Measurements from ENCODE around the gene KRTAP5-6. TPM values are rescaled to one million over a fixed set of nuclear protein-coding genes. Genes with fewer than 3 reads are reported as not detected.

KRTAP5-6 gene
- polyA plus RNA-seq, 2 donors = not detected

DNA sequence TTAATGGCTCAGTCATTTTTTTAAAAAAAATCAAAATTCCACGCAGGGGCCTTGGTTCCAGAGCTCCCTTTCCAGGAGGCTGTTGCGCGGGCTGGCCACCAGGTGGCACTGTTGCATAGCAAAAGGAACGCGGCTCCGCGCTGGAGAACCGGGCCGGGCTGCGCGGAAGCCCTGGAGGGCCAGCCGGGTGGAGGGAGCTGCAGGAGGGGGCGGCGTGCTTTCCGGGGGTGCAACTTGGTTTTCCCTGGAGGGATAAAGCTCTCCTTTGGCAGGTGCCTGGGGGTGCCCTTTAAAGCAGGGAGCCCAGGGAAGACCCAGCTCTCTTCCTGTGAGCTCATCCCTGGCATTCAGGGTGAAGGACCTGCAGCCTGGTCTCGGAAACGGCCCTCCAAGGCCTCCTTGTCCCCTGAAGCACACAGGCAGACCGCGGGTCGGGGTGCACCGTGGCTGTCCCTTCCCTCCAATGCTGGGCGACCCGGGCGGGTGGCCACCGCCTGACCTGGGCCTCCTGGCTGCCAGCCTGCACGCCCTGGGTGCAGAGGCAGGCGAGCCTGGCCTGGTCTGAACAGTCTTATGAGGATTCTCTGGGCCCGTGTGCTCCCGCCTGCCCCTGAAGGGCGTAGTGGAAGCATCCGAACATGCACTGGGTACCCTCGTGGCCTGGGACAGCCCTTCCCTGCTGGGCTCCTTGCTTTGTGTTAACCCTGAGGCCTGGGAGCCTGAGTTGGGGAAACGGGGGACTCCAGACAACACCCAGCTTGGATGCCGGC, 44.0 kb upstream of the KRTAP5-6 start:
- peaks cover 0 to 8% of the 10 kb centered on the region in 2 donors for H3K4me1 ChIP-seq (ENCODE audit: control insufficient read depth in 2 of 2, insufficient read depth in 2 of 2, low read length in 1 of 2)

DNA sequence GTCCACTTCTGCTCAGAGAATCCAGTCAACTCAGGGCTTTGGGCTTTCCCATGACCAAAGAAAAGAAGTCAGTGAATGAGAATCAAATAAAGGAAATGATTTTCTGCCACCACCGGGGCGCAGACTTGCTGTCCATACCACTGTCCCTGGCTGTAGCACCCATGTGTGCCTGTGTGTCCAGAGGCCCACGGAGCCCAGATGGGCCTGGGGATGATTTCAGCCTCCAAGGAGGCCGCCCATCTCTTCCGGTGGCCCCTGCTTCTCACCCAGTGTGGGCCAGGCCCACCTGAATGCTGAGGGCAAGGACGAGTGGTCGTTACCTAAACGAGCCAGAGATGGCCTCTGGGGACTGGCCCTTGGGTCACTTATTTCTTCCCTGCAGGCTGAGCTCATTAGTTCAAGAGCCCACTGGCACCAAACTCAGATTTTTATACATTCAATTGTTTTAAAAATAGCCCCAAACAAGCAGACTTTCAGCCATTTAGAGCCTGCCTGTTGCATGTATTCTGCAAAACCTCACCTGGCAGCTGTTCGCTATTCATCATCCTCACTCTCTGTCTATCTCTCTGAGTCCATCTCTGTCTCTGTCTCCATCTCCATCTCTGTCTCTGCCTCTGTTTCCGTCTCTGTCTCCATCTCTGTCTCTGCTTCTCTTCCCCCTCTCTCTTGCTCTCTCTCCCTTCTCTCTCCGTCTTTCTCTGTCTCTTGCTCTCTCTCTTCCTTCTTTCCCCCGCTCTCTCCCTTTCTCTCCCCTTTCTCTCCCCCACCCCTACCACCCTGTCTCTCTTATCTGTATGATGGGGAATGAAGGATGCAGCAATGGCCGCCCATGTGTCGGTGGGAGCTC, 43.2 kb upstream of the KRTAP5-6 start:
- Histone ChIP-seq H3K4me1 (ENCODE audit: control insufficient read depth in 2 of 2, insufficient read depth in 2 of 2, low read length in 1 of 2) (peaks cover 0 to 8% of the 10 kb centered on the region in 2 donors), H3K27ac (ENCODE audit: low read depth in 2 of 2, low read length in 1 of 2) (no peak overlapping the region), H3K36me3 (ENCODE audit: control insufficient read depth in 2 of 2, insufficient read depth in 2 of 2, low read length in 1 of 2) (no peaks in the 10 kb centered on the region), H3K4me3 (ENCODE audit: low read depth in 1 of 2, low read length in 2 of 2) (no peak overlapping the region), H3K27me3 (ENCODE audit: control insufficient read depth in 1 of 2, insufficient read depth in 2 of 2, low read length in 2 of 2) (no peaks in the 10 kb centered on the region), H3K9me3 (ENCODE audit: control insufficient read depth in 2 of 2, insufficient read depth in 1 of 2, low read depth in 1 of 2, low read length in 1 of 2) (no peaks in the 10 kb centered on the region)
- WGBS, 2 donors = 89 to 90% methylated on average over 14 of the region's 14 CpGs

More for the DNA sequence above, 44.0 kb upstream of the KRTAP5-6 start:
- Histone ChIP-seq H3K27me3 (ENCODE audit: control insufficient read depth in 1 of 2, insufficient read depth in 2 of 2, low read length in 2 of 2) (no peaks in the 10 kb centered on the region), H3K36me3 (ENCODE audit: control insufficient read depth in 2 of 2, insufficient read depth in 2 of 2, low read length in 1 of 2) (no peaks in the 10 kb centered on the region), H3K4me3 (ENCODE audit: low read depth in 1 of 2, low read length in 2 of 2) (no peak overlapping the region), H3K27ac (ENCODE audit: low read depth in 2 of 2, low read length in 1 of 2) (no peak overlapping the region), H3K9me3 (ENCODE audit: control insufficient read depth in 2 of 2, insufficient read depth in 1 of 2, low read depth in 1 of 2, low read length in 1 of 2) (no peaks in the 10 kb centered on the region)
- 27 to 29% methylated on average over 34 of the region's 34 CpGs for WGBS, 2 donors

DNA sequence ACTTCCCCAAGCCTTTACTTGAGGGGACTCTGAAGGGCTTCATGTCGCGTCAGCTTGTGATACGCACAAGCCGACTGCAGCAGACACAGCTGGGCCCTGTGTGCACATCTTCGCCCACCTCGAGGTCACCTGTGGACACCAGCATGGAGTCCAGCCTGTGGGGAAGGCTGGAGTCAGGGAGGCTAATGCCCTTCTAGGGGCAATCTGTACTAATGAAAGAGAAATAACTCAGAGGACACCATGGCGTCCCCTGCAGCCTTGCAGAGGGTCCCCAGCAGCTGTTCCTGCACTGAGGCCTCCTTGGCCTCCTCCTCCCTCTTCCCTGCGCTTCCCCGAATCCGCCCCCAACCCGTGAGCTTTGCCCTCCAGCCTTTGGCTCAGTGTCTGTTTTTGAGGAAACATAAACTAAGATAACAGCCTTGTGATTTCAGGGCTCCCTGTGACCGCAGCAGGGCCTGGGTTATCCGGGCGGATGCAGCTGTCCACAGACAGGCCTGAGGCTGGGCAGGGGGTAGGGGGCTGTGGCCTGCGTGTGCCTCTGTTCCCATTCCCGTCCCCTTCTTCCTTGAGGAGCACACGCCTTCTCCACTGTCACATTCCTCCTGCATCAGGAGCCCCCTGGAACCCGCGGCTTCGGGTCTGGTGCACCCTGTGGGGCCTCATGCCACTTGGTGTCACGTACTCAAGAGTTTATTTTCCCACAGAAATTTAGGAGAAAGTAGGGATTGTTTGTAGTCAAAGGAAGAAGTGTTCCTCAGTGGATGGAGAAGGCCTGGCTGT, 42.4 kb upstream of the KRTAP5-6 start:
- H3K9me3 ChIP-seq (ENCODE audit: control insufficient read depth in 2 of 2, insufficient read depth in 1 of 2, low read depth in 1 of 2, low read length in 1 of 2) = no peaks in the 10 kb centered on the region
- H3K36me3 ChIP-seq (ENCODE audit: control insufficient read depth in 2 of 2, insufficient read depth in 2 of 2, low read length in 1 of 2) = no peaks in the 10 kb centered on the region
- no peak overlapping the region for H3K27ac ChIP-seq (ENCODE audit: low read depth in 2 of 2, low read length in 1 of 2)
- no peaks in the 10 kb centered on the region for H3K27me3 ChIP-seq (ENCODE audit: control insufficient read depth in 1 of 2, insufficient read depth in 2 of 2, low read length in 2 of 2)
- WGBS, 2 donors = 68 to 71% methylated on average over 20 to 21 of the region's 21 CpGs
- H3K4me1 ChIP-seq (ENCODE audit: control insufficient read depth in 2 of 2, insufficient read depth in 2 of 2, low read length in 1 of 2) = peaks cover 0 to 8% of the 10 kb centered on the region in 2 donors
- H3K4me3 ChIP-seq (ENCODE audit: low read depth in 1 of 2, low read length in 2 of 2) = no peak overlapping the region

DNA sequence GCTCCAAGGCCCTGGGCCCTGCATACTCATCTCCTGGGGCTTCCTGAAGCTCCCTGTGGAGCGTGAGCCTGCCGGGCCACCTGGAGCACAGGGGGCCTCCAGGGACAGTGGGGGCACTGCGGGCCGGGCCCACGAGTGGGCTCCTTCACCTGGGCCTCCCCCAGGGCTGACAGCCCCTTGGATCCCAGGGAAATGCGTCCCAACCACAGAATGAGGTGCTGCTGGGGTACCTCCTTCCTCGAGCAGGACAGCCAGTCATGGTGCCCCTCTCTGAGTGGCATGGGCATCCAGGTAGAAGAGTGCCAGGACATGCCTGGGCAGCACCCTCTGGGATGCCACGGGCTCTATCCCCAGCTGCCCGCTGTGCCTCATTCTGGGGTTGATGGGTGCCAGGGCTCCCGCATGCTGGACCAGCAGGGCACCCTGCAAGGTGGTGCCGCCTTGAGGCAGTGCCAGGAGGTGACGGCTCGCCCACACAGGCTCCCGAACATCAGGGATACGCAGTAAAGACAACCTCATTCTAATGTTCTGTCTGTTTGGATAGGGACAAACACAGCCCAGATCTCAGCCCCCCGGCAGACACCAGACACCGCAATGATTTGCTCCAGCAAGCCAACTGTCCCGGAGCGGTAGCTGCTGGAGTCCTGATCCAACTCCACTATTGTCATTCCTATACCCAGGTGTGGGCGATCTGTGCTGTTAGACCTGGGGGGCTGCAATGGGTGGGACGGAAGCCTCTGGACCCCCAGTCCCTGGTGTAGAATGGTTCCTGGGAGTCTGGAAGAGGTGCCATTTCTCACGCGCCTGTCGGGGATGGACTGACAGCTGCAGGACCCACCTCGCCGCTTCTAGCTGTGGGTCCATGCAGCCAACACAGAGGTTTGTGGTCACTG, 41.6 kb upstream of the KRTAP5-6 start:
- no peaks in the 10 kb centered on the region for H3K9me3 ChIP-seq (ENCODE audit: control insufficient read depth in 2 of 2, insufficient read depth in 1 of 2, low read depth in 1 of 2, low read length in 1 of 2)
- H3K4me1 ChIP-seq (ENCODE audit: control insufficient read depth in 2 of 2, insufficient read depth in 2 of 2, low read length in 1 of 2) = peaks cover 0 to 8% of the 10 kb centered on the region in 2 donors
- H3K27me3 ChIP-seq (ENCODE audit: control insufficient read depth in 1 of 2, insufficient read depth in 2 of 2, low read length in 2 of 2) = no peaks in the 10 kb centered on the region
- 64 to 71% methylated on average over 26 of the region's 26 CpGs for WGBS, 2 donors
- no peaks in the 10 kb centered on the region for H3K36me3 ChIP-seq (ENCODE audit: control insufficient read depth in 2 of 2, insufficient read depth in 2 of 2, low read length in 1 of 2)
- no peak overlapping the region for H3K27ac ChIP-seq (ENCODE audit: low read depth in 2 of 2, low read length in 1 of 2)
- H3K4me3 ChIP-seq (ENCODE audit: low read depth in 1 of 2, low read length in 2 of 2) = no peak overlapping the region

DNA sequence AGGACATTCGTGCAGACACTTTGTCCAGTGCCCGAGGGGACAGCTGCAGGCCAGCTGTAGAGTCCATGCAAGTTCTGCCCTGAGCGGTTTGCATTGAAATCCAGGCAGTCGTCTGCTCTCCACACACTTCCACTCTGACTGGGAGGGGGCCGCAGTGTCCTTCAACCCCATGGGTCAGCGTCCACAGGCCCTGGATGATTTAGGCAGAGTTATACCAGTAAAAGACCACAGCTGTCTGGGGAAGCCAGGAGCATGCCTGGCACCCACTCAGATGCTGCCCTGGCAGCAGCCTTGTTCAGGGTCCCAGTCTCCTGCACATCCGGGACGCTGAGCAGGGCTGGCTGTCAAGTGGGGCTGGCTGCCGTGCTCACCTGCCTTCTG, 40.9 kb upstream of the KRTAP5-6 start:
- Histone ChIP-seq H3K4me1 (ENCODE audit: control insufficient read depth in 2 of 2, insufficient read depth in 2 of 2, low read length in 1 of 2) (peaks cover 0 to 2% of the 10 kb centered on the region in 2 donors), H3K27me3 (ENCODE audit: control insufficient read depth in 1 of 2, insufficient read depth in 2 of 2, low read length in 2 of 2) (no peaks in the 10 kb centered on the region), H3K4me3 (ENCODE audit: low read depth in 1 of 2, low read length in 2 of 2) (no peak overlapping the region), H3K9me3 (ENCODE audit: control insufficient read depth in 2 of 2, insufficient read depth in 1 of 2, low read depth in 1 of 2, low read length in 1 of 2) (no peaks in the 10 kb centered on the region), H3K27ac (ENCODE audit: low read depth in 2 of 2, low read length in 1 of 2) (no peak overlapping the region), H3K36me3 (ENCODE audit: control insufficient read depth in 2 of 2, insufficient read depth in 2 of 2, low read length in 1 of 2) (no peaks in the 10 kb centered on the region)
- 79 to 80% methylated on average over 9 of the region's 9 CpGs for WGBS, 2 donors

DNA sequence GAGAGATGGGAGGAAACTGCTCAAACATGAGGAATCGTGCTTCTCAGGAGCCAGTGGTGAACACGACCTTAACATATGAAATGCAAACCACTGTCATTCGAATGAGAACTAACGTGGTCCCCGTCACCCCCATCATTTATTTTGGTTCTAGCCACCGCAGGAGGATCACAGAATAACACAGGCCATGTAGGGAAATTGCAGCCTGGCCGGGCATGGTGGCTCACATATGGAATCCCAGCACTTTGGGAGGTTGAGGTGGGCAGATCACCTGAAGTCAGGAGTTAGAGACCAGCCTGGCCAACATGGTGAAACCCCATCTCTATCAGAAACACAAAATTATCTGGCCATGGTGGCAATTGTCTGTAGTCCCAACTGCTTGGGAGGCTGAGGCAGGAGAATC, 40.3 kb upstream of the KRTAP5-6 start:
- H3K4me3 ChIP-seq (ENCODE audit: low read depth in 1 of 2, low read length in 2 of 2) = no peak overlapping the region
- no peaks in the 10 kb centered on the region for H3K27me3 ChIP-seq (ENCODE audit: control insufficient read depth in 1 of 2, insufficient read depth in 2 of 2, low read length in 2 of 2)
- WGBS, 2 donors = 77 to 87% methylated on average over 7 of the region's 7 CpGs

DNA sequence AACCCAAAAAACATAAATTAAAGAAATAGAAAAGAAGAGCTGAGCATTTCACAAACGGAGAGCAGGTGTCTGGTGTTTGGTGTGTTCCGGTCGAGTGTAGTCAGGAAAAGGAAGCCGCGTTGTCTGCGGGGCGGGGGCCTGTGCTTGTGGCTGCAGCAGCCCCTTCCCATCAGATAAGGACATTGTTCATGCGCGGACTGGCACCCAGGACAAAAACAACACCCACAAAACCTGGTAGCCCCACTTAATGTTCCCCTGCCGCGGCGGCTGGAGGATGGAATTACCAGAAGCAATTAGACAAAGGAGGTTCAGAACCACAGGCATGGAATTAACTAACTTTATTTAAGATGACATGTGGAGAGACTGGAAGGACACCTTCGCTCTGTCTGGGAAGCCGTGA, 37.5 kb upstream of the KRTAP5-6 start:
- 70 to 76% methylated on average over 14 of the region's 14 CpGs for WGBS, 2 donors
- H3K4me3 ChIP-seq (ENCODE audit: low read depth in 1 of 2, low read length in 2 of 2) = no peak overlapping the region
- no peaks in the 10 kb centered on the region for H3K36me3 ChIP-seq (ENCODE audit: control insufficient read depth in 2 of 2, insufficient read depth in 2 of 2, low read length in 1 of 2)
- peaks cover 0 to 2% of the 10 kb centered on the region in 2 donors for H3K4me1 ChIP-seq (ENCODE audit: control insufficient read depth in 2 of 2, insufficient read depth in 2 of 2, low read length in 1 of 2)
- no peaks in the 10 kb centered on the region for H3K9me3 ChIP-seq (ENCODE audit: control insufficient read depth in 2 of 2, insufficient read depth in 1 of 2, low read depth in 1 of 2, low read length in 1 of 2)
- H3K27me3 ChIP-seq (ENCODE audit: control insufficient read depth in 1 of 2, insufficient read depth in 2 of 2, low read length in 2 of 2) = peaks cover 0 to 2% of the 10 kb centered on the region in 2 donors
- no peak overlapping the region for H3K27ac ChIP-seq (ENCODE audit: low read depth in 2 of 2, low read length in 1 of 2)

More for the DNA sequence above, 40.3 kb upstream of the KRTAP5-6 start:
- Histone ChIP-seq H3K4me1 (ENCODE audit: control insufficient read depth in 2 of 2, insufficient read depth in 2 of 2, low read length in 1 of 2) (peaks cover 0 to 2% of the 10 kb centered on the region in 2 donors), H3K9me3 (ENCODE audit: control insufficient read depth in 2 of 2, insufficient read depth in 1 of 2, low read depth in 1 of 2, low read length in 1 of 2) (no peaks in the 10 kb centered on the region), H3K36me3 (ENCODE audit: control insufficient read depth in 2 of 2, insufficient read depth in 2 of 2, low read length in 1 of 2) (no peaks in the 10 kb centered on the region), H3K27ac (ENCODE audit: low read depth in 2 of 2, low read length in 1 of 2) (no peak overlapping the region)

DNA sequence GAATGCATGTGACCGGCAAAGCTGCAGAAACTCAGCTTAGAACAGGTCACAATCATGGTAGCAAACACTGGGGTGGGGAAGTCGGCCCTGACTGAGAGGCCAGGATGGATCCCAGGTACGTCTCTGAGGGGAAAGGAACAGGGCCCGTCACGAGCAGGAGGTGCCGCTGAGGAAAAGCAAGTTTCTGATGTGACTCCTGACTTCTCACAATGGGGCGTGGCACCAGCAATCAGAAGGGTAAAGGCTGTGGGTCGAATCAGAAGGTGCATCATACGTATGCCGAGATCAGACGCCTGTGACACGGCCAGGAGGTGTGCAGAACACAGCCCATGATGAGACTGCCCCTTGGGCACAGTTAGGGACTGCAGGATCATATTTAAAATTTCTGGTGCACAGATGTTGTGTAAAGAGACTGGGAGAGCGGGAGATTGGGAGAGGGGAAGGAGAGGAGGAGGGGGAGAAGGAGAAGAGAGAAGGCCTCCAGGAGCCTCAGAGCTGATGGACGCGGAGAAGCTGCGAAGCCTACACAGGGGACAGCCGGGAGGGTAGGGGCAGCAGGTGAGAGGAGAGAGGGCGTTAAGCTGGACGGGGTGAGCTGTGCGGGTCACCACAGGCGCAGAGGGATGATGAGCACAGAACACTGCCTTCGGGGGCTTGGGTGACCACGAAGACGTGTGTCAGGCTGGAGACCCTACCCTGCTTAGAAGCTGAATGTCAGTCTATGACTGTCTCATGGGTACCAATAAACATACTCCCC, 36.7 kb upstream of the KRTAP5-6 start:
- Histone ChIP-seq H3K36me3 (ENCODE audit: control insufficient read depth in 2 of 2, insufficient read depth in 2 of 2, low read length in 1 of 2) (no peaks in the 10 kb centered on the region), H3K27me3 (ENCODE audit: control insufficient read depth in 1 of 2, insufficient read depth in 2 of 2, low read length in 2 of 2) (peaks cover 0 to 2% of the 10 kb centered on the region in 2 donors), H3K4me3 (ENCODE audit: low read depth in 1 of 2, low read length in 2 of 2) (no peak overlapping the region), H3K27ac (ENCODE audit: low read depth in 2 of 2, low read length in 1 of 2) (no peak overlapping the region), H3K9me3 (ENCODE audit: control insufficient read depth in 2 of 2, insufficient read depth in 1 of 2, low read depth in 1 of 2, low read length in 1 of 2) (no peaks in the 10 kb centered on the region), H3K4me1 (ENCODE audit: control insufficient read depth in 2 of 2, insufficient read depth in 2 of 2, low read length in 1 of 2) (peaks cover 0 to 2% of the 10 kb centered on the region in 2 donors)
- 77 to 78% methylated on average over 24 of the region's 24 CpGs for WGBS, 2 donors
